Coronary artery (tissue), 2 donors: Measurements from ENCODE around the gene NES.

ENCODE experiments used
- DNase-seq: peaks from one replicate; pipeline ENCODE4 v3.0.0-alpha.2; 2017; ENCODE audit warnings: low spot score
- H3K27ac ChIP-seq, 2 donors: fragments of 200-600 bp; sonication (generic); one replicate each; pipeline ENCODE4 v1.5.1; 2016 to 2019
- H3K4me3 ChIP-seq: fragments of 200-600 bp; sonication (generic); 2 replicates; pipeline ENCODE4 v1.5.1; 2016; ENCODE audit warnings: mild to moderate bottlenecking, moderate library complexity
- CTCF ChIP-seq: fragments of 200-600 bp; sonication (generic); IDR thresholded peaks from one replicate; pipeline ENCODE4 v1.5.1; 2019; ENCODE audit warnings: antibody characterized with exemption

The NES gene

GRCh38 chr1:156652131-156652991 lies 24.8 kb downstream of the NES start:
- TF ChIP-seq CTCF: no peak
- DNase-seq: no peak
- Histone ChIP-seq H3K4me3 (no peak overlapping the region), H3K27ac (no peak overlapping the region)

DNA sequence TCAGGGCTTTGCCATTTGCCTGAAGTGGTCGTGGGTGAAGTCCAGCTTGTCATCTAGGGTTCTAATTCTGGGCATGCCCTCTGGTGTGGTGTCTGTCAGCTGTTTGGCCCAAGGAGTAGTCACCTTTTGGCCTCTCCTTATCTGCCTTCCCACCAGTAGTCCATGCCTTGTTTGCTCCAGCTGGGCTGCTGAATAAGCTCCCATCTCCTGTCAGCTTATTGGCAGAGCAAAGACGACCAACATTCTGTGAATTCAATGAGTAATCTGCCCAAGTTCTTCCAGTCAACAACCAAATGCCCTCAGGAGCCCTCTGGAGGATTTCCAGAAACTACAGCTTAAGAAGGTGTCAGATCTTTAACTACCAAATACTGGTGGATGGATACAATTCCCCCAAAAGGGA lies 28.3 kb downstream of the NES start:
- no peak for DNase-seq
- H3K27ac ChIP-seq: no peak overlapping the region
- no peak overlapping the region for H3K4me3 ChIP-seq
- TF ChIP-seq CTCF: no peak

DNA sequence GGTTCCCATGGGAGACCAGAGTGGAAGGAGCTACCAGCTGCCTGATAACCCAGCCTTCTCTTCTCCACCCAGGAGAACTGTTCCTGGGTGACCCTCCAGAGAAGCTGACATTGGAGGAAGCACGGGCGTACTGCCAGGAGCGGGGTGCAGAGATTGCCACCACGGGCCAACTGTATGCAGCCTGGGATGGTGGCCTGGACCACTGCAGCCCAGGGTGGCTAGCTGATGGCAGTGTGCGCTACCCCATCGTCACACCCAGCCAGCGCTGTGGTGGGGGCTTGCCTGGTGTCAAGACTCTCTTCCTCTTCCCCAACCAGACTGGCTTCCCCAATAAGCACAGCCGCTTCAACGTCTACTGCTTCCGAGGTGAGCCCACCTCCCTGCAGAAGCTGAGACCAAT lies 28.7 kb downstream of the NES start:
- Histone ChIP-seq H3K27ac (no peak overlapping the region), H3K4me3 (no peak overlapping the region)
- no peak for TF ChIP-seq CTCF
- DNase-seq: no peak

GRCh38 chr1:156647351-156647750 lies 29.9 kb downstream of the NES start:
- Histone ChIP-seq H3K4me3 (no peak overlapping the region), H3K27ac (no peak overlapping the region)
- TF ChIP-seq CTCF: no peak
- no peak for DNase-seq

DNA sequence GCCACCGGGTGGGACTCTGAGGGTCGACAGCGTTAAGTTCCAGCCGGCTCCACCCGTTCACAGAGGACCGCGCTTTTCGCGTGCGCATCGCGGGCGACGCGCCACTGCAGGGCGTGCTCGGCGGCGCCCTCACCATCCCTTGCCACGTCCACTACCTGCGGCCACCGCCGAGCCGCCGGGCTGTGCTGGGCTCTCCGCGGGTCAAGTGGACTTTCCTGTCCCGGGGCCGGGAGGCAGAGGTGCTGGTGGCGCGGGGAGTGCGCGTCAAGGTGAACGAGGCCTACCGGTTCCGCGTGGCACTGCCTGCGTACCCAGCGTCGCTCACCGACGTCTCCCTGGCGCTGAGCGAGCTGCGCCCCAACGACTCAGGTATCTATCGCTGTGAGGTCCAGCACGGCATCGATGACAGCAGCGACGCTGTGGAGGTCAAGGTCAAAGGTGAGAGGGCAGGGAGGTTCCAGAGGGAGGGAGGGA lies 30.4 kb downstream of the NES start:
- no peak for TF ChIP-seq CTCF
- no peak for DNase-seq
- no peak overlapping the region for H3K4me3 ChIP-seq
- H3K27ac ChIP-seq: no peak overlapping the region

DNA sequence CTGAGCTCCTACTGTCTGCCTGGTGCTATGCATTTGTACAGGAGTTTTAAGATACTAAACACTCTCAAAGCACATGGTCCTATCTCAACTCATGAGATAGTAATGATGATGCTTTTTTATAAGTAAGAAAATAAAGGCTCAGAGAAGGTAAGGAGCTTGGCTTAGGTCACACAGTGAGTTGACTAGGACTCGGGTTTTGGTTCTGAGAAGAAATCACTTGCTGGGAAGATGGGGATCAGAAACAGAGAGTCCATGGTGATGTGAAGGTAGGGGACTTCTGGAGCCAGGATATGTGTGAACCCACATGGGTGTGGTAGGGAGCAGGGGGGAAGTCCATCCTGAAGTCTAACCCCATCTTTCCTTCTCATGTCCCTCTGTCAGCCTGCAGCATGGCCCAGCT lies 31.5 kb downstream of the NES start:
- no peak for TF ChIP-seq CTCF
- H3K27ac ChIP-seq: no peak overlapping the region
- DNase-seq: no peak
- H3K4me3 ChIP-seq: no peak overlapping the region

DNA sequence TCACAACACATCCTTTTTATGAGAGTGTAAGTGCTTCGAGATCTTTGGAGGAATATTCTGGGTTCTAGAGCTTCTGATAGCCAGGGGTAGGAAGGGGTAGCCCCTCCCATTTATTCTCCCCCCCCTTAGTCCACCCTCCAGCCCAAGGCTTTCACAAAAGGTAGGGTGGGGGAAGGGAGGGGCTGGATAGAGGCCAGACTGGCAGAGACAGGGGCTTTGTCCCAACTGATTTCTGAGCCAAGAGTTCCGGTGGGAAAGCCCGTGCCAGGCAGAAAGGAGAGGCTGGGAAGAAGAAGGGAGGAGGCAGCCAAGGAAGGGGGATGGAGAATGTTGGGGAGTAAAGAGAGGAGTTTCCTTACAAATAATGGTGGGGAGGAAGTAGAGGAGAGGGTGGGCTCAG lies 32.2 kb downstream of the NES start:
- DNase-seq: no peak
- no peak for TF ChIP-seq CTCF
- no peak overlapping the region for H3K4me3 ChIP-seq
- H3K27ac ChIP-seq: no peak overlapping the region
